T1000 (cell line): ENCODE data around the gene UVRAG.

ENCODE experiments used
- DNase-seq: peaks from one replicate; lab custom pipeline; 2025; ENCODE audit warnings: mixed read lengths; lab: John Stamatoyannopoulos, UW

Gene UVRAG

GRCh38 chr11:76114238-76114637 lies 299.2 kb downstream of the UVRAG start:
- no peak for DNase-seq

GRCh38 chr11:76115555-76115954 lies 300.5 kb downstream of the UVRAG start:
- DNase-seq = no peak

- no peak for DNase-seq
Measured at GRCh38 chr11:76119032-76119431, 304.0 kb downstream of the UVRAG start.

GRCh38 chr11:76119779-76120178 lies 304.8 kb downstream of the UVRAG start:
- DNase-seq = no peak

GRCh38 chr11:76120513-76121101 lies 305.6 kb downstream of the UVRAG start:
- DNase-seq = no peak

- DNase-seq = no peak
Measured at GRCh38 chr11:76123248-76123647, 308.2 kb downstream of the UVRAG start.

GRCh38 chr11:76124905-76125770 lies 310.1 kb downstream of the UVRAG start:
- no peak for DNase-seq

GRCh38 chr11:76129729-76130128 lies 314.7 kb downstream of the UVRAG start:
- no peak for DNase-seq

GRCh38 chr11:76131142-76131541 lies 316.1 kb downstream of the UVRAG start:
- DNase-seq = no peak

GRCh38 chr11:76131671-76132631 lies 316.9 kb downstream of the UVRAG start:
- no peak for DNase-seq

GRCh38 chr11:76134239-76134638 lies 319.2 kb downstream of the UVRAG start:
- DNase-seq = no peak

- DNase-seq = no peak
Measured at GRCh38 chr11:76135491-76135890, 320.5 kb downstream of the UVRAG start.

GRCh38 chr11:76139314-76139713 lies 324.3 kb downstream of the UVRAG start:
- DNase-seq = no peak

- DNase-seq = no peak
Measured at GRCh38 chr11:76140912-76141574, 326.0 kb downstream of the UVRAG start.

- no peak for DNase-seq
Measured at GRCh38 chr11:76141901-76142588, 327.0 kb downstream of the UVRAG start.

GRCh38 chr11:76143274-76143673 lies 328.3 kb downstream of the UVRAG start:
- no peak for DNase-seq

- no peak for DNase-seq
Measured at GRCh38 chr11:76147106-76147740, 332.2 kb downstream of the UVRAG start.

GRCh38 chr11:76148231-76148630 lies 333.2 kb downstream of the UVRAG start:
- no peak for DNase-seq

- DNase-seq = no peak
Measured at GRCh38 chr11:76148941-76149613, 334.1 kb downstream of the UVRAG start.

GRCh38 chr11:76149713-76150112 lies 334.7 kb downstream of the UVRAG start:
- no peak for DNase-seq
